AG09309 (cell line): ENCODE results near the gene PRSS36.
"Not testable (repeated sequence)": the region's sequence is repeated elsewhere in the genome, so short reads cannot be mapped to it uniquely, and the experiment has no call there.

ENCODE experiments used
- DNase-seq: peaks from one replicate; pipeline ENCODE4 v3.0.0-alpha.2; 2010; ENCODE audit warnings: low read depth
- H3K4me3 ChIP-seq: 2 replicates; pipeline ENCODE4 v1.5.1; 2011; ENCODE audit warnings: mild to moderate bottlenecking, low read depth, low read length, moderate library complexity; ENCODE audit not compliant: control insufficient read depth
- CTCF ChIP-seq: IDR thresholded peaks from 2 replicates; pipeline ENCODE4 v1.5.1; 2011; ENCODE audit warnings: mild to moderate bottlenecking, low read depth, low read length, inconsistent platforms; ENCODE audit not compliant: insufficient read depth, control insufficient read depth; ENCODE audit errors: missing control alignments

Gene PRSS36

DNA sequence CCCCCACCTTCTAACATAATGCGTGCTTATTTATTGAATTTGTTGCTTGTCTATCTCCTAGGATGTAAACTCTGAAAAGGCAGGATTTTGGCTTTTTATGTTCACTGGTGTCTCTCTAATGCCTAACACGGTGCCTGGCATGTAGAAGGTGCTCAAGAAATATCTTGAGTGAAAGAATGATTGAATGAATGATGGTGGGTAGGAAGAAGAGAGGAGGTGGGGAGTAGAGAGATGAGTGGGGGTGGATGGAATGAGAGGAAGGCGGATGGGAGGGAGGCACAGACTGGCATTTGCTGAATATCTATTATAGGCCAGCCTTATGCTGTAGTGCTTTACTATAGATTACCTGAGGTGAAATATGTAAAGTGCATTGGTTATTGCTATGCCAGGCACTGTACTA lies 2.3 kb downstream of the PRSS36 start:
- DNase-seq, result no peak
- no peak overlapping the region for H3K4me3 ChIP-seq

DNA sequence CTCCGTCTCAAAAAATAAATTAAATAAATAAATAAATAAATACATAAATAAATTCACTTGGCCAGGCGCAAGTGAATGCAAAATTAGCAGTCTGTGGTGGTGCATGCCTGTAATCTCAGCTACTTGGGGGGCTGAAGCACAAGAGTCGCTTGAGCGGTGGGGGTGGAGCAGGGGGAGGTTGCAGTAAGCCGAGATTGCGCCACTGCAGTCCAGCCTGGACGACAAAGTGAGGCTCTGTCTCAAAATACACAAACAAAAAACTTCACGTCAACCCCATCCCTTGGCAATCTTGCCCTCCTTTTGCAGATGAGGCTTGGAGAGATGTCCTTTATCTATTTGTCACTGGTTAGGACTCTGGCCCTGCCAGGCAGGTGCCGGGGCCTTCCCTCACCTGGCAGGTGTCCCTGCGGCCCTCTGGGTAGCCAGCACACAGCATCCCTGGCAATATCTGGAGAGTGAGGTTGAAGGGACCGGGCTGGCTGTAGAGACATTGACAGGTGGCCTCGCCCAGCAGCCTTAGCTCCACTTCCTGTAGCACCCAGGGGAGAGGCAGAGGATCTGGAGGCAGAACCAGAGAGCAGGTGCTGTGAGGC lies 4.4 kb downstream of the PRSS36 start:
- no peak overlapping the region for H3K4me3 ChIP-seq

More for the DNA sequence above, 2.3 kb downstream of the PRSS36 start:
- no peak for TF ChIP-seq CTCF

DNA sequence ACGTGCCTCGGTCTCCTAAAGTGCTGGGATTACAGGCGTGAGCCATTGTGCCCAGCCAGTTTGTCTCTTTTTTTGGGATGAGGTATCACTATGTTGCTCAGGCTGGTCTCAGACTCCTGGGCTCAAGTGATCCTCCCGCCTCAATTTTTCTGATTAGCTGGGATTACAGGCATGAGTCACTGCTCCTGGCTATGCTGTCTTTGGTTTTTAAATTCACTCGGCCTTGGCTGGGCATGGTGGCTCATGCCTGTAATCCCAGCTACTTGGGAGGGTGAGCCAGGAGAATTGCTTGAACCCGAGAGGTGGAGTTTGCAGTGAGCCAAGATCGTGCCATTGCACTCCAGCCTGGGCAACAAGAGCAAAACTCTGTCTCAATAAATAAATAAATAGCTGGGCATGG lies 5.4 kb downstream of the PRSS36 start:
- DNase-seq, result not testable (repeated sequence)

More for the DNA sequence above, 4.4 kb downstream of the PRSS36 start:
- DNase-seq, result no peak
- TF ChIP-seq CTCF, result no peak

GRCh38 chr16:31143694-31144148 lies 6.1 kb downstream of the PRSS36 start:
- TF ChIP-seq CTCF, result no peak
- H3K4me3 ChIP-seq, result no peak overlapping the region
- no peak for DNase-seq

More for the DNA sequence above, 5.4 kb downstream of the PRSS36 start:
- not testable (repeated sequence) for H3K4me3 ChIP-seq

DNA sequence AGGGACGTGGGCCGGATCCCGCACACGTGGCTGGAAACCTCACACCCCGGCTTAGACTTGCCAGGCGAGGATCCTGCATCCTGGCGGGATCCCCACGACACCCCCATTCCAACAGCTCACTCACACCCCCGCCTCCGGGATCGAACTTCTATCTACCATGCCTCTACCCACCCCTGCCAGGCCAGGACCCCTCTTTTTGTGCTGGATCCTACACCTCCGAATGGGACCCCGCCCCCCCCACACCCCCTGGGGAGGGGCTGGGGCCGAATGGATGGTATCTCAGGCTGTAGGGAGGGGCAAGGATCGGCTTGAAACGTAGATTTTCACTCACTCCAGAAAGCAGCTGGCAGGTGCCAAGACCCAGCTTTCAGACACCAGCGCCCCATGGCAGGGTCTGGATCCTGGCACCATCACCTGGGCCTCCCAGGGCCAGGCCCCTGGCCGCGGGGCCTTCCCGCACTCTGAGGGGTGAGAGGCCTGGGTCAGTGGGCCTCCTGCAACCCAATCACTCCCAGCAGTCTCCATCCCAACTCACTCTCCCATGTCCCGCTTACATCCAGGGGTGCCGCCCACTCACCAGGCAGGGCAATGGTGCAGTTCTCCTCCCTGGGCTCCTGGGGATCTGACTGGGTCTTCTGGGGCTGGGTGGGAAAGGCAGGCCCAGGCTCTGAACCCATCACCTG lies 6.7 kb downstream of the PRSS36 start:
- no peak for TF ChIP-seq CTCF
- DNase-seq, result no peak
- H3K4me3 ChIP-seq, result no peak overlapping the region; the same call in 1 of the 2 replicates

- TF ChIP-seq CTCF, result peak; percentile 89
- H3K4me3 ChIP-seq, result peak overlapping the region; percentile 25
- DNase-seq, result peak; percentile 94
Measured at GRCh38 chr16:31142109-31143010, 7.5 kb downstream of the PRSS36 start.
